Jurkat, Clone E6-1 (cell line): ENCODE data around the gene SORL1-AS1.

Experiments used
- DNase-seq: peaks from one replicate; pipeline ENCODE4 v3.0.0-alpha.2; 2011; ENCODE audit warnings: low read depth, low spot score
- H3K4me3 ChIP-seq: 2 replicates; pipeline ENCODE4 v1.5.1; 2011; ENCODE audit warnings: mild to moderate bottlenecking, low read length, control low read depth, moderate library complexity

The SORL1-AS1 gene

DNA sequence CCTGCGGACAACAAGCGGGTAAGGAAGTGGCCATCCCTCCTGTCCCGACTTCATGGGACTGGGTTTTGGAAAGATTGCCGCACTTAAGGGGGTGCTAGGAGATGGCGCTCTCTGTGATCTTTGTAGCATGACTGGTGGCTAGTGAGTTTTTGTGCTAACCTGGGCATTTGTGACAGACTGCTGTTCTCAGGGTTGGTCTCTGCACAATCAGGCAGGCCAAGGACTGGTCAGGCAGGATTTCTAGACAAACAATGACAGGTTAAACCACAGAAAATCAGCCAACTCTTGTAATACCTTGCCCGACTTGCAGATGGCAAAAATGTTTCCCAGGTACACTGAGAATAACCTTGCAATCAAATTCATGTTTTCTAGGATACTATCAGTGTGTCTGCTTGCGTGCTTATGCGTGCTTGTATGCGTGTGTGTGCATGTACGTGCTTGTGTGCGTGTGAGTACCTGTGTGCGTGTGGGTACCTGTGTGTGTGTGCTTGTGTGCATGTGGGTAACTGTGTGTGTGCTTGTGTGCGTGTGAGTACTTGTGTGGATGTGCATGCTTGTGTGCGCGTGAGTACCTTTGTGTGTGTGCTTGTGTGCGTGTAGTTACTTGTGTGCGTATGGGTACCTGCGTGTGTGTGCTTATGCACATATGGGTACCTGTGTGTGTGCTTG, 25.6 kb upstream of the SORL1-AS1 start:
- DNase-seq = no peak
- no peak overlapping the region for H3K4me3 ChIP-seq

GRCh38 chr11:121476379-121477032, 23.7 kb upstream of the SORL1-AS1 start:
- H3K4me3 ChIP-seq = no peak overlapping the region
- no peak for DNase-seq

- no peak overlapping the region for H3K4me3 ChIP-seq
- no peak for DNase-seq
These were observed 21.9 kb upstream of the SORL1-AS1 start for GRCh38 chr11:121474680-121475079.

- no peak for DNase-seq
- H3K4me3 ChIP-seq = no peak overlapping the region
These were observed 20.5 kb upstream of the SORL1-AS1 start for GRCh38 chr11:121473064-121473777.

GRCh38 chr11:121472312-121472711, 19.5 kb upstream of the SORL1-AS1 start:
- DNase-seq = no peak
- H3K4me3 ChIP-seq = no peak overlapping the region

DNA sequence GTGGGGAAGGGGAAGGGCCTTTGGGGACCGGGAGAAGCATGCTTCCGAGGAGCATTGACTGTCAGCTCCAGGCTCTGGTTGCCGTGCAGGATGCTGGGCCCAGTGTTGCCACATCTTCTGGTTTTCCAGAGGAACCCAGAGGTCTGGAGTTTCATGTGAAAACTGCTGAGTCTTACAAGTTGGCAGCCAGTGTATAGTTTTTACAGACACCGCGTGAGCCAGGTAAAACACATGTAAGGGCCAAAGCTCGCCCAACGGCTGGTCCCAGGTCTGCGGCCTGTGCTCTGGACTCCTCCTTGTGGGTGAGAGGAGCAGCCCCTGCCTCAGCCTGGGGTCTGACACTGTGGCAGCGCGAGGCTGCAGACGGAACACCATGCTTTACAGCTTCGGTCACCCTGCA, 18.4 kb upstream of the SORL1-AS1 start:
- DNase-seq = no peak
- H3K4me3 ChIP-seq = no peak overlapping the region

- H3K4me3 ChIP-seq = no peak overlapping the region
- DNase-seq = no peak
These were observed 17.1 kb upstream of the SORL1-AS1 start for GRCh38 chr11:121469910-121470309.

DNA sequence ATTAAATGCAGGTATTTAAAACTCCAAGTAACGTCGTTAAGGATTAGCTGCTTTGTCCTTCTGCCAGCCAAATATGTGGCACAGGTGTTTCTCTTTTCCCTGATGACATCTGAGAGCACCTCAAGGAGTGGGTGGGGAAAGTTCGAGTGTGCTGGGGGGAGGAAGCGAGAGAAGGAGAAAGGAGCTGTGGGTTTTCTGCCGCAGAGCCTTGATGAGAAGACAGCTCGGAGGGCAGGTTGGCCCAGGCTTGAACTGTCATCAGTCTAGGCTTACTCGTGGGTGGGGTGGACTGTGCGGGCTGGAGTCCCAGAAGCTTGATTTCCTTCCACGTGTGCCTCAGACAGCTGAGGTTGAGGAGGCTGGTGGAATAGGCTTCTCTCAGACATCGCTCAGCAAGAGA, 15.2 kb upstream of the SORL1-AS1 start:
- peak; percentile 67 for DNase-seq

GRCh38 chr11:121467471-121467870, 14.7 kb upstream of the SORL1-AS1 start:
- no peak for DNase-seq
- H3K4me3 ChIP-seq = no peak overlapping the region

More for the DNA sequence above, 15.2 kb upstream of the SORL1-AS1 start:
- no peak overlapping the region for H3K4me3 ChIP-seq

- no peak overlapping the region for H3K4me3 ChIP-seq
- DNase-seq = no peak
These were observed 13.5 kb upstream of the SORL1-AS1 start for GRCh38 chr11:121466063-121466794.

- no peak for DNase-seq
- no peak overlapping the region for H3K4me3 ChIP-seq
These were observed 12.9 kb upstream of the SORL1-AS1 start for GRCh38 chr11:121465709-121466062.

DNA sequence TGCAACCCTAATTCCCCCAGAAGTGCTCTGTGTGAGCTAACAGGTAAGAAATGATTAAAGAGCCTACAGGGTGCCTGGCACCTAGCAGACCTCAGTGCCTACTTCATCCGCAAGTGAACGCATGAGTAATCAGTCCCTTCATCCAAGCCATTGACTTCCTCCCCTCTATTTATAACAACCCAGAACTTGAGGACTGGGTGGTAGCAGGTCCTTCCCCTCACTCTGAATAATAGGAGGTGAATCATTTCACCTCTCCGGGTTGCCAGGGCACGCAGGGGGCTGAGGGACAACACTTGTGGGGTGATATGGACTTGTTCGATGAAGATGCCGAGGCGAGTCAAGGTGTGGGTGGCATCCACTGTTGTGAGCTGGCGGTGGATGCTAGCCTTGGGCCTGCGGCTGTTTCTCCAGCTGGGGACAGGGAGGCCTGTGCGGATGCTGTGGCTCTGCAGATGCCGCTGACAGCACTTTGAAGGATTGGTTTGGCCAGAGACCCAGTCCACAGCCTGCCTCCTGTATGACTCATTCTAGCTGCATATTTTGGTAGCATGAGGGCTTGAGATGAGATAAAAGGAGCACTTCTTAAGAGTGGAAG, 11.7 kb upstream of the SORL1-AS1 start:
- DNase-seq = no peak
- no peak overlapping the region for H3K4me3 ChIP-seq

- DNase-seq = no peak
- H3K4me3 ChIP-seq = no peak overlapping the region
These were observed 11.0 kb upstream of the SORL1-AS1 start for GRCh38 chr11:121463689-121464335.

DNA sequence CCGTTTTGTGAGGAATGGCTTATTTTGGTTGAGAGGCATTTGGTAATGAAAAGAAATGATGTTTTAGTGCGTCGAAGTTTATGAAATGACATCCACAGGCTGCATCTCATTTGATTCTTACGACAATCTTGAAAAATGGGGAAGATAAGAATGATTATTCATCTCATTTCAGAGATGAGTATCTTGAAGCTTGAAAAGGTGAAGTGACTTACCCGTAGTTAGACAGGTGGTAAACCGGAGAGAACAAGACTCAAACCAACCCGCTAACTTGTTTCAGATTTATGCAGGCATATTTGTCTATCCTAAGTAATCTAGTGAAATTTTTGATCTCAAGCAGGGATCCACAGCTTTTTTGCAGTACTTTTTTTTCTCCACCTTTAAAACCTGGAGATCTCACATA, 9.1 kb upstream of the SORL1-AS1 start:
- H3K4me3 ChIP-seq = no peak overlapping the region
- DNase-seq = no peak

- H3K4me3 ChIP-seq = no peak overlapping the region
- no peak for DNase-seq
These were observed 8.3 kb upstream of the SORL1-AS1 start for GRCh38 chr11:121460941-121461514.

DNA sequence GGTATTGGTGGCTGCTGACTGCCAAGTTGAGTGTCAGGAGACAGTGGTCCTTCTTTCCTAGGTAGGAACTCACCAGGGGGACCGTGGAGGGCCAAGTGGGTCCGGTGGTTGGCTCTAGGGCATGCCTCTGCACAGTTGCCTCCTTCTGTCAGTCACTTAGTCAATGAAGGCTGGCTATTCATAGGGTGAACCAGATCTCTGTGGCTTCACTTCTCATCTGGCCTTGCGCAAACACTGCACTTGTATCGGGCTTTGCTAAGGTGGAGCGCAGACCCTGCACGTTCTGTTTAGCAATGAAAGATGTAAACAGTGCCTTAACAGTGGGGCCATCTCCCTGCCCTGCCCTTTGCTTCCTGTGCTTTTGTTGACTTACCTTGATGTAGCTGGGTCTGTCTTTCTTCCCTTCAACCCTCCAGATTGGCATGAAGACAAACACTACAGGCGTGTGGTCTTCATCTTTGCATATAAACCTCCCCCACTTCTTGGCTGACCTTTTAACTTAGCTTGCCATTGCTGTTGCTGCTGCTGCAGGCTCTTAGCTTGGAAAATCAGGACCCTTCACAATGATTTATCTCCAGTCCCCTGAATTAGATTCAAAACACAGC, 6.7 kb upstream of the SORL1-AS1 start:
- no peak for DNase-seq
- H3K4me3 ChIP-seq = no peak overlapping the region

DNA sequence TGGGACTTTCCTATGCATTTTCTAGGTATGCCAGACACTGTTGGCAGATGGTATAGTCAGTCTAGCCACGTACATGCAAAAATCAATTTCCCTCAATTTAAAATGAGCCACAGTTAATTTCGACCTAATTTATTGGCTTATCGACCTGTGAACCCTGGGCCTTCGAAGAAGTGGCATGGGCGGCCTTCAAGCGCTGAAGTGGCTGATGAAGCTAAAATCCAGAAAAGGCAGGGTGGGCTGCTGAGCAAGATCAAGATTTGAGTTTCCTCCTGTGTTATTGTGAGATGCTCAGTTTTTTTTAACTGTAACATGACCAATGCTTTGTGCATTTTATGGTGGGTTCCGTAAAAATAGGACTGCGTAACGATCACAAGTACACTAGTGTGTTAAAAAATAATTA, 5.8 kb upstream of the SORL1-AS1 start:
- no peak overlapping the region for H3K4me3 ChIP-seq
- DNase-seq = no peak

DNA sequence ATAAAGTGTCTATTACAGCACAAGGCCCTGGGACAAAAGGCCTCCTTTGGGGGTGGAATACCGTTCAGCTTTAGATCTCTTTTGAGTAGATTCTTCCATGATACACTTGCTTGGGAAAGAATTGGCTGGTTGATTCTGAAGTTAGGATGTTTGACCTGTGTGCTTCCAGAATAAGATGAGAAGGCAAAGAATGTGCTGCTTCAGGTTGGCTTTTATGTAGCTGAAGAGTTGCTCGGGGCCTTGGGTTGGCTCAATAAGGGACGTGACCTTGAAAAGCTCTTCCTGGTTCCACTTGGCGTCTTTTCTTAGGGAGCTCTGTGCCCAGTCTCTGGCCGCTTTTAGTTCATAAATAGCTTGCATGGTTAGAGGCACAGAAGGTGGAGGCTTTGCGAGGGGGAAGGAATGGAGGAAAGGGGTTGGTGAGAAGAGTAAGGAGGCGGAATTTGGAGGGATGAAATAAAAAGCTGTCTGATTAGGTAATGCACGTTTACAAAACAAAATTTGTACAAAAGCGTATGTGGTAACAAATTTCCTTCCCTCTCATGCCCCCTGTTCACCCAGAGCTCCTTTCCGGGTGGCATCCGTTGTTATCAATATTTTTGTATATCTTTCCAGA, 4.2 kb upstream of the SORL1-AS1 start:
- no peak for DNase-seq
- no peak overlapping the region for H3K4me3 ChIP-seq
